HFF-Myc (cell line): ENCODE results near the gene ARHGEF40.

Experiments used
- DNase-seq: peaks from one replicate; pipeline ENCODE4 v3.0.0-alpha.2; 2011; ENCODE audit warnings: low read depth; ENCODE audit errors: extremely low read depth
- H3K4me3 ChIP-seq: replicated peaks from 2 replicates; pipeline ENCODE4 v1.5.1; 2011; ENCODE audit warnings: low read depth, mild to moderate bottlenecking, control low read depth, low read length
- CTCF ChIP-seq: IDR thresholded peaks from 2 replicates; pipeline ENCODE4 v1.5.1; 2012; ENCODE audit warnings: mild to moderate bottlenecking, low read depth, low read length, control low read depth; ENCODE audit errors: missing control alignments

ARHGEF40 gene

GRCh38 chr14:21033133-21033698 lies 36.9 kb upstream of the ARHGEF40 start:
- no peak for DNase-seq
- no peak overlapping the region for H3K4me3 ChIP-seq
- TF ChIP-seq CTCF, result no peak

GRCh38 chr14:21034707-21035106 lies 35.4 kb upstream of the ARHGEF40 start, which contains the start of gene RNASE13:
Gene RNASE13, minus strand, starts transcription at chr14:21034807. Its CDS starts 519 bp downstream, at chr14:21034288.
- no peak within 1 kb of the TSS for H3K4me3 ChIP-seq
- no peak for DNase-seq
- no peak for TF ChIP-seq CTCF

- H3K4me3 ChIP-seq, result no peak overlapping the region
- DNase-seq, result no peak
- TF ChIP-seq CTCF, result no peak
Observed at GRCh38 chr14:21036751-21037150, 33.4 kb upstream of the ARHGEF40 start.

- TF ChIP-seq CTCF, result no peak
- no peak for DNase-seq
- H3K4me3 ChIP-seq, result no peak overlapping the region
Observed at GRCh38 chr14:21037156-21037555, 32.9 kb upstream of the ARHGEF40 start.

GRCh38 chr14:21038441-21039422 lies 31.4 kb upstream of the ARHGEF40 start:
- H3K4me3 ChIP-seq, result no peak overlapping the region
- no peak for DNase-seq
- TF ChIP-seq CTCF, result no peak

GRCh38 chr14:21039585-21040369 lies 30.3 kb upstream of the ARHGEF40 start:
- DNase-seq, result no peak
- H3K4me3 ChIP-seq, result no peak overlapping the region
- peak; percentile 63 for TF ChIP-seq CTCF
